Testis (tissue), 2 donors: Measurements from ENCODE around the gene CLMN.

Experiments
- CTCF ChIP-seq, 3 experiments: fragments of 450-650 bp in 2 of 3; fragments of 200-600 bp in 1 of 3; sonication (generic) in 1 of 3; IDR thresholded peaks; one replicate each; pipeline ENCODE4 v1.5.1; 2016 to 2019; ENCODE audit warnings: antibody characterized with exemption in 3 of 3, mild to moderate bottlenecking in 2 of 3, moderate library complexity in 1 of 3
- POLR2A ChIP-seq: fragments of 450-650 bp; IDR thresholded peaks from one replicate; pipeline ENCODE4 v1.6.1; 2017; ENCODE audit warnings: antibody characterized with exemption, mild to moderate bottlenecking, moderate library complexity

GRCh38 chr14:95300697-95301526 lies 18.8 kb downstream of the CLMN start:
- no peak for TF ChIP-seq CTCF (IDR thresholded peaks at IDR 0.05)
- no peak for TF ChIP-seq POLR2A
